Activated CD8-positive, alpha-beta memory T cell treated with anti-CD3 and anti-CD28 coated beads for 4 hours (primary cell): Measurements from ENCODE around the gene STXBP5L.
"Not testable (repeated sequence)": the region's sequence is repeated elsewhere in the genome, so short reads cannot be mapped to it uniquely, and the experiment has no call there.

Source experiments
- DNase-seq, 2 donors: peaks; one replicate each; pipeline ENCODE4 v3.0.0-alpha.2; 2020; ENCODE audit warnings: low read depth in 2 of 2

The STXBP5L gene

GRCh38 chr3:120908030-120908794 lies at the start of gene STXBP5L:
STXBP5L (plus strand) TSS chr3:120908205; CDS start chr3:120909579, 1,374 bp downstream.
- no peak for DNase-seq

- DNase-seq: no peak
Measured at GRCh38 chr3:120858521-120858920, 49.5 kb upstream of the STXBP5L start.

- DNase-seq: no peak
Measured at GRCh38 chr3:120864541-120864940, 43.5 kb upstream of the STXBP5L start.

- no peak for DNase-seq
Measured at GRCh38 chr3:120875507-120875906, 32.5 kb upstream of the STXBP5L start.

- no peak for DNase-seq
Measured at GRCh38 chr3:120875989-120876388, 32.0 kb upstream of the STXBP5L start.

- DNase-seq: no peak
Measured at GRCh38 chr3:120879411-120879810, 28.6 kb upstream of the STXBP5L start.

- no peak for DNase-seq
Measured at GRCh38 chr3:120892921-120893320, 15.1 kb upstream of the STXBP5L start.

- DNase-seq: no peak
Measured at GRCh38 chr3:120894316-120895057, 13.5 kb upstream of the STXBP5L start.

GRCh38 chr3:120901716-120902115 lies 6.3 kb upstream of the STXBP5L start:
- not testable (repeated sequence) for DNase-seq

GRCh38 chr3:120903221-120903620 lies 4.8 kb upstream of the STXBP5L start:
- no peak for DNase-seq

- no peak for DNase-seq
Measured at GRCh38 chr3:120907659-120908029, 361 bp upstream of the STXBP5L start.

- no peak for DNase-seq
Measured at GRCh38 chr3:120908795-120909601, 993 bp downstream of the STXBP5L start.

GRCh38 chr3:120909602-120909878 lies 1.5 kb downstream of the STXBP5L start:
- no peak for DNase-seq

- DNase-seq: no peak
Measured at GRCh38 chr3:120926146-120926545, 18.1 kb downstream of the STXBP5L start.

GRCh38 chr3:120928991-120929390 lies 21.0 kb downstream of the STXBP5L start:
- no peak for DNase-seq

GRCh38 chr3:120931593-120931992 lies 23.6 kb downstream of the STXBP5L start:
- DNase-seq: no peak

- no peak for DNase-seq
Measured at GRCh38 chr3:120956143-120956542, 48.1 kb downstream of the STXBP5L start.

- no peak for DNase-seq
Measured at GRCh38 chr3:120982608-120983320, 74.8 kb downstream of the STXBP5L start.

GRCh38 chr3:120983321-120983665 lies 75.3 kb downstream of the STXBP5L start:
- no peak for DNase-seq

- no peak for DNase-seq
Measured at GRCh38 chr3:120983841-120984240, 75.8 kb downstream of the STXBP5L start.

GRCh38 chr3:120985242-120985641 lies 77.2 kb downstream of the STXBP5L start:
- DNase-seq: no peak

GRCh38 chr3:120988994-120989393 lies 81.0 kb downstream of the STXBP5L start:
- DNase-seq: no peak
